HG03520 (cell line): ENCODE measurements around the gene ADI1.

Experiments used
- ATAC-seq: cut with Tn5 transposase; IDR thresholded peaks from one replicate; pipeline ENCODE4 v1.9.1; 2021; ENCODE audit warnings: mild to moderate bottlenecking, moderate library complexity; ENCODE audit not compliant: unreplicated experiment

The ADI1 gene

GRCh38 chr2:3481736-3482362 lies 37.5 kb downstream of the ADI1 start:
- no peak for ATAC-seq

- no peak for ATAC-seq
These were observed 38.3 kb downstream of the ADI1 start for GRCh38 chr2:3481011-3481400.

GRCh38 chr2:3480352-3481010 lies 38.9 kb downstream of the ADI1 start:
- no peak for ATAC-seq

GRCh38 chr2:3479430-3480320 lies 39.7 kb downstream of the ADI1 start:
- ATAC-seq, result no peak

GRCh38 chr2:3478846-3479385 lies 40.4 kb downstream of the ADI1 start:
- no peak for ATAC-seq

- no peak for ATAC-seq
These were observed 42.4 kb downstream of the ADI1 start for GRCh38 chr2:3476985-3477327.

- no peak for ATAC-seq
These were observed 42.9 kb downstream of the ADI1 start for GRCh38 chr2:3476321-3476984.

- no peak for ATAC-seq
These were observed 43.6 kb downstream of the ADI1 start for GRCh38 chr2:3475771-3476170.

- no peak for ATAC-seq
These were observed 46.4 kb downstream of the ADI1 start for GRCh38 chr2:3472966-3473365.

GRCh38 chr2:3472296-3472695 lies 47.0 kb downstream of the ADI1 start:
- no peak for ATAC-seq

GRCh38 chr2:3470856-3471737 lies 48.2 kb downstream of the ADI1 start:
- ATAC-seq, result no peak

- ATAC-seq, result no peak
These were observed 49.1 kb downstream of the ADI1 start for GRCh38 chr2:3470166-3470651.

GRCh38 chr2:3469486-3469885 lies 49.8 kb downstream of the ADI1 start:
- no peak for ATAC-seq

GRCh38 chr2:3468296-3468988 lies 50.9 kb downstream of the ADI1 start:
- ATAC-seq, result no peak

- no peak for ATAC-seq
These were observed 51.7 kb downstream of the ADI1 start for GRCh38 chr2:3467654-3468053.

- ATAC-seq, result no peak
These were observed 52.4 kb downstream of the ADI1 start for GRCh38 chr2:3466966-3467365.

- ATAC-seq, result no peak
These were observed 52.9 kb downstream of the ADI1 start for GRCh38 chr2:3466482-3466863.

GRCh38 chr2:3465844-3466481 lies 53.4 kb downstream of the ADI1 start:
- ATAC-seq, result no peak

- no peak for ATAC-seq
These were observed 54.0 kb downstream of the ADI1 start for GRCh38 chr2:3465328-3465727.
